HG03175 (cell line): Measurements from ENCODE around the gene PHACTR4.
"Not testable (repeated sequence)": the region's sequence is repeated elsewhere in the genome, so short reads cannot be mapped to it uniquely, and the experiment has no call there.

ENCODE experiments used
- ATAC-seq: cut with Tn5 transposase; IDR thresholded peaks from one replicate; pipeline ENCODE4 v1.9.1; 2021; ENCODE audit warnings: mild to moderate bottlenecking, moderate library complexity; ENCODE audit not compliant: unreplicated experiment

The PHACTR4 gene

GRCh38 chr1:28370239-28371009 lies 884 bp downstream of the PHACTR4 start:
- ATAC-seq, result no peak

GRCh38 chr1:28371010-28371377 lies 1.5 kb downstream of the PHACTR4 start:
- no peak for ATAC-seq

- not testable (repeated sequence) for ATAC-seq
Measured at GRCh38 chr1:28373450-28373849, 3.9 kb downstream of the PHACTR4 start.

GRCh38 chr1:28374297-28374696 lies 4.8 kb downstream of the PHACTR4 start:
- no peak for ATAC-seq

- ATAC-seq, result not testable (repeated sequence)
Measured at GRCh38 chr1:28375598-28375997, 6.1 kb downstream of the PHACTR4 start.

GRCh38 chr1:28376195-28376594 lies 6.7 kb downstream of the PHACTR4 start:
- ATAC-seq, result not testable (repeated sequence)

GRCh38 chr1:28378906-28379305 lies 9.4 kb downstream of the PHACTR4 start:
- ATAC-seq, result no peak

- no peak for ATAC-seq
Measured at GRCh38 chr1:28380394-28380793, 10.9 kb downstream of the PHACTR4 start.

GRCh38 chr1:28383785-28384184 lies 14.2 kb downstream of the PHACTR4 start:
- not testable (repeated sequence) for ATAC-seq

GRCh38 chr1:28392027-28392652 lies 22.6 kb downstream of the PHACTR4 start:
- ATAC-seq, result no peak

- no peak for ATAC-seq
Measured at GRCh38 chr1:28394136-28394535, 24.6 kb downstream of the PHACTR4 start.

- ATAC-seq, result no peak
Measured at GRCh38 chr1:28395181-28395580, 25.6 kb downstream of the PHACTR4 start.

GRCh38 chr1:28401760-28402159 lies 32.2 kb downstream of the PHACTR4 start:
- no peak for ATAC-seq

GRCh38 chr1:28409090-28409489 lies 39.5 kb downstream of the PHACTR4 start:
- no peak for ATAC-seq

GRCh38 chr1:28411656-28412055 lies 42.1 kb downstream of the PHACTR4 start:
- no peak for ATAC-seq

GRCh38 chr1:28412731-28413130 lies 43.2 kb downstream of the PHACTR4 start:
- ATAC-seq, result no peak

- ATAC-seq, result no peak
Measured at GRCh38 chr1:28416509-28417194, 47.1 kb downstream of the PHACTR4 start.

GRCh38 chr1:28417441-28417922 lies 47.9 kb downstream of the PHACTR4 start:
- peak; percentile 49 for ATAC-seq

GRCh38 chr1:28417926-28418637 lies 48.5 kb downstream of the PHACTR4 start:
- no peak for ATAC-seq

GRCh38 chr1:28421744-28422143 lies 52.2 kb downstream of the PHACTR4 start:
- no peak for ATAC-seq

- no peak for ATAC-seq
Measured at GRCh38 chr1:28426831-28427230, 57.3 kb downstream of the PHACTR4 start.
